Breast epithelium (tissue), 3 donors: ENCODE data around the gene DNAH9.

Source experiments
- POLR2A ChIP-seq: fragments of 450-650 bp; IDR thresholded peaks from one replicate; pipeline ENCODE4 v1.6.1; 2016; ENCODE audit warnings: antibody characterized with exemption, mild to moderate bottlenecking, moderate library complexity
- TF ChIP-seq, protein P1 (sequence below), 3 donors: fragments of 450-650 bp; IDR thresholded peaks; one replicate each; pipeline ENCODE4 v1.5.1; 2016 to 2017; ENCODE audit warnings: antibody characterized with exemption in 3 of 3, mild to moderate bottlenecking in 3 of 3, moderate library complexity in 3 of 3

DNA sequence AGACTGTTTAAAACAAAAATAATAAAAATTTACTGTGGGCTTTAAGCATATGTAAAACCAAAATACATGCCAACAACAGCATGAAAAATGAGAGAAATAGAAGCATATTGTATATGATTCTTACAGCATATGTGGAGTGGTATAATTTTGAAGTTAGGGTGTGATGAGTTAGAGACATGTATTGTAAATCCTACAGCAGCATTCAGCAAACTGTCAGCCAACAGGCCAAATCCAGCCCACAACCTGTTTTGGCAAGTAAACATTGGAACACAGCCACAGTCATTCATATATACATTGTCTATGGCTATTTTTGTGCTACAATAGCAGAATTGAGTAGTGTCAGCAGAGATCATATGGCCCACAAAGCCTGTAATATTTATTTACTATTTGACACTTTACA is 356.7 kb downstream of the DNAH9 start:
- TF ChIP-seq, protein P1, sequence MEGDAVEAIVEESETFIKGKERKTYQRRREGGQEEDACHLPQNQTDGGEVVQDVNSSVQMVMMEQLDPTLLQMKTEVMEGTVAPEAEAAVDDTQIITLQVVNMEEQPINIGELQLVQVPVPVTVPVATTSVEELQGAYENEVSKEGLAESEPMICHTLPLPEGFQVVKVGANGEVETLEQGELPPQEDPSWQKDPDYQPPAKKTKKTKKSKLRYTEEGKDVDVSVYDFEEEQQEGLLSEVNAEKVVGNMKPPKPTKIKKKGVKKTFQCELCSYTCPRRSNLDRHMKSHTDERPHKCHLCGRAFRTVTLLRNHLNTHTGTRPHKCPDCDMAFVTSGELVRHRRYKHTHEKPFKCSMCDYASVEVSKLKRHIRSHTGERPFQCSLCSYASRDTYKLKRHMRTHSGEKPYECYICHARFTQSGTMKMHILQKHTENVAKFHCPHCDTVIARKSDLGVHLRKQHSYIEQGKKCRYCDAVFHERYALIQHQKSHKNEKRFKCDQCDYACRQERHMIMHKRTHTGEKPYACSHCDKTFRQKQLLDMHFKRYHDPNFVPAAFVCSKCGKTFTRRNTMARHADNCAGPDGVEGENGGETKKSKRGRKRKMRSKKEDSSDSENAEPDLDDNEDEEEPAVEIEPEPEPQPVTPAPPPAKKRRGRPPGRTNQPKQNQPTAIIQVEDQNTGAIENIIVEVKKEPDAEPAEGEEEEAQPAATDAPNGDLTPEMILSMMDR (IDR thresholded peaks at IDR 0.05): no peak
- TF ChIP-seq POLR2A: no peak
